Uterus (tissue), 2 donors: ENCODE measurements around the gene ITPRIP.

ENCODE experiments used
- CTCF ChIP-seq, 4 experiments: fragments of 200-600 bp in 2 of 4; fragments of 450-650 bp in 2 of 4; sonication (generic) in 2 of 4; IDR thresholded peaks; one replicate each; pipeline ENCODE4 v1.5.1; 2016 to 2019; ENCODE audit warnings: antibody characterized with exemption in 4 of 4, mild to moderate bottlenecking in 2 of 4, moderate library complexity in 1 of 4
- POLR2A ChIP-seq, 2 donors: fragments of 450-650 bp; IDR thresholded peaks; one replicate each; pipeline ENCODE4 v1.6.1; 2016; ENCODE audit warnings: antibody characterized with exemption in 2 of 2, mild to moderate bottlenecking in 1 of 2, moderate library complexity in 1 of 2

- TF ChIP-seq CTCF (IDR thresholded peaks at IDR 0.05) (no peak), POLR2A (IDR thresholded peaks at IDR 0.05) (no peak)
Measured at GRCh38 chr10:104339469-104340110, 1.3 kb upstream of the ITPRIP start.
